Measurements from ENCODE around the gene FGF5. TPM values are rescaled to one million over a fixed set of nuclear protein-coding genes. Genes with fewer than 3 reads are reported as not detected.

Gene FGF5
- total RNA-seq, 1 experiment from 2014 or later = not detected

DNA sequence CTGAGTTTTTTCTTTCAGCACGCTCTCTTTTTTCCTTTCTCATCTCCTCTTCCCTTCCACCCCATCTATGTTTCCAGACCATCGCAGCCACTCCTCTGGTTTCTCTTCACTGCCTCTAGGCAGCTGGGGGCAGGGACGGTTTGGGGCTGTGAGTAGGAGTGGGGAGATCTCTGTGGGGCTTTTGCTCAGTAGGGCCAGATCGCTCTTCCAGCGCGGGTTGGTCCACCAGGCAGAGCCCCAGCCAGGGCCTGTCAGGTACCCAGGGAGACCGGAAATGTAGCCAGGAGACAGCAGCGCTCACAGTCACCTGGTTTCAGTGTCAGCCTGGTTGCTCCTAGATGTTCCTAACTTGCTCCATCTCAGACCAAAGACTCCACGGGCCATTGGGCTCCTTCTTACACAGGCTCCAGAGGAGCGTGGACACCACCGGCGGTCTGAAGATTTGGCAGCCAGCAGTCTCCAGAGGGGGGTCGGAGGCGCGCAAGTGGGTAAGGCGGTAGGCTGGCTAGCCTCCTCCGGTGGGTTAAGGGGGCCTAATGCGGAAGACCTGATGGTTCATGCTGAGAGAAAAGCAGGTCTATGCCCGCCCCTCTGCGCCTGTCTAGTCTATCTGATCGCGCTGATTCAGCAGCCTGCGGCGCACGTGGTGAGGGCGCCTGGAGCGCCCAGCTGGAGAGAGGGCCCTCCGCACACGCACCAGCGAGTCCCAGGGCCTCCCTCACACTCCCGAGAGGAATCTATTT, 1.8 kb downstream of the FGF5 start:
- CTCF ChIA-PET = no interaction called here
- no peak for DNase-seq (ENCODE audit: low read depth, low spot score)

More for the DNA sequence above, 1.8 kb downstream of the FGF5 start:
- Histone ChIP-seq H3K79me2 (ENCODE audit: insufficient read depth, low read length) (no peaks in the 10 kb centered on the region), H3K9me3 (ENCODE audit: control insufficient read depth in 1 of 2, insufficient read depth in 1 of 2, low read depth in 1 of 2, low read length in 2 of 2) (no peaks in the 10 kb centered on the region), H2AFZ (ENCODE audit: low read depth, low read length, poor library complexity, severe bottlenecking) (no peak overlapping the region), H3K4me3 (replicated peaks in 1 of 2; ENCODE audit: low read depth in 1 of 2, low read length in 2 of 2) (no peak overlapping the region), H3K9me2 (ENCODE audit: insufficient read depth) (no peaks in the 10 kb centered on the region), H4K20me1 (ENCODE audit: insufficient read depth) (no peaks in the 10 kb centered on the region; the same call in 1 of the 2 replicates), H3K4me1 (ENCODE audit: control insufficient read depth in 1 of 2, insufficient read depth in 2 of 2, low read length in 2 of 2) (no peaks in the 10 kb centered on the region), H3K4me2 (ENCODE audit: low read length) (no peak overlapping the region), H3K27me3 (ENCODE audit: insufficient read depth, low read length) (peaks cover 47% of the 10 kb centered on the region), H3K9ac (ENCODE audit: low read length) (no peak overlapping the region), H3K36me3 (ENCODE audit: control insufficient read depth in 1 of 2, insufficient read depth in 2 of 2, low read length in 2 of 2) (no peaks in the 10 kb centered on the region), H3K27ac (ENCODE audit: low read depth, low read length) (no peak overlapping the region)
- POLR2A ChIA-PET = no interaction called here
- TF ChIP-seq ZFX (IDR thresholded peaks at IDR 0.05) = no peak
- TF ChIP-seq CEBPB (IDR thresholded peaks at IDR 0.05; ENCODE audit: low read depth) = no peak
- TF ChIP-seq YY1 (IDR thresholded peaks at IDR 0.05; ENCODE audit: extremely low read depth, insufficient replicate concordance, low read depth, low read length) = no peak
- TF ChIP-seq POLR2AphosphoS5 (IDR thresholded peaks at IDR 0.05; ENCODE audit: low read depth, low read length) = no peak
- TF ChIP-seq ZNF274 (IDR thresholded peaks at IDR 0.05; ENCODE audit: low read depth, low read length) = no peak
- TF ChIP-seq, protein P1, sequence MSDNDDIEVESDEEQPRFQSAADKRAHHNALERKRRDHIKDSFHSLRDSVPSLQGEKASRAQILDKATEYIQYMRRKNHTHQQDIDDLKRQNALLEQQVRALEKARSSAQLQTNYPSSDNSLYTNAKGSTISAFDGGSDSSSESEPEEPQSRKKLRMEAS (IDR thresholded peaks at IDR 0.05) = no peak
- TF ChIP-seq, protein P2, sequence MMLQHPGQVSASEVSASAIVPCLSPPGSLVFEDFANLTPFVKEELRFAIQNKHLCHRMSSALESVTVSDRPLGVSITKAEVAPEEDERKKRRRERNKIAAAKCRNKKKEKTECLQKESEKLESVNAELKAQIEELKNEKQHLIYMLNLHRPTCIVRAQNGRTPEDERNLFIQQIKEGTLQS (IDR thresholded peaks at IDR 0.05) = no peak
- no peak for TF ChIP-seq EZH2phosphoT487 (IDR thresholded peaks at IDR 0.05; ENCODE audit: borderline replicate concordance)
- no peak for TF ChIP-seq JUND (IDR thresholded peaks at IDR 0.05)
- TF ChIP-seq, protein P3, sequence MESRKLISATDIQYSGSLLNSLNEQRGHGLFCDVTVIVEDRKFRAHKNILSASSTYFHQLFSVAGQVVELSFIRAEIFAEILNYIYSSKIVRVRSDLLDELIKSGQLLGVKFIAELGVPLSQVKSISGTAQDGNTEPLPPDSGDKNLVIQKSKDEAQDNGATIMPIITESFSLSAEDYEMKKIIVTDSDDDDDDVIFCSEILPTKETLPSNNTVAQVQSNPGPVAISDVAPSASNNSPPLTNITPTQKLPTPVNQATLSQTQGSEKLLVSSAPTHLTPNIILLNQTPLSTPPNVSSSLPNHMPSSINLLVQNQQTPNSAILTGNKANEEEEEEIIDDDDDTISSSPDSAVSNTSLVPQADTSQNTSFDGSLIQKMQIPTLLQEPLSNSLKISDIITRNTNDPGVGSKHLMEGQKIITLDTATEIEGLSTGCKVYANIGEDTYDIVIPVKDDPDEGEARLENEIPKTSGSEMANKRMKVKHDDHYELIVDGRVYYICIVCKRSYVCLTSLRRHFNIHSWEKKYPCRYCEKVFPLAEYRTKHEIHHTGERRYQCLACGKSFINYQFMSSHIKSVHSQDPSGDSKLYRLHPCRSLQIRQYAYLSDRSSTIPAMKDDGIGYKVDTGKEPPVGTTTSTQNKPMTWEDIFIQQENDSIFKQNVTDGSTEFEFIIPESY (IDR thresholded peaks at IDR 0.05; ENCODE audit: extremely low read depth, insufficient replicate concordance, low read length) = no peak
- TF ChIP-seq EZH2 (IDR thresholded peaks at IDR 0.05) = no peak
- no peak for TF ChIP-seq RAD21 (IDR thresholded peaks at IDR 0.05; ENCODE audit: low read depth)
- TF ChIP-seq, protein P4, sequence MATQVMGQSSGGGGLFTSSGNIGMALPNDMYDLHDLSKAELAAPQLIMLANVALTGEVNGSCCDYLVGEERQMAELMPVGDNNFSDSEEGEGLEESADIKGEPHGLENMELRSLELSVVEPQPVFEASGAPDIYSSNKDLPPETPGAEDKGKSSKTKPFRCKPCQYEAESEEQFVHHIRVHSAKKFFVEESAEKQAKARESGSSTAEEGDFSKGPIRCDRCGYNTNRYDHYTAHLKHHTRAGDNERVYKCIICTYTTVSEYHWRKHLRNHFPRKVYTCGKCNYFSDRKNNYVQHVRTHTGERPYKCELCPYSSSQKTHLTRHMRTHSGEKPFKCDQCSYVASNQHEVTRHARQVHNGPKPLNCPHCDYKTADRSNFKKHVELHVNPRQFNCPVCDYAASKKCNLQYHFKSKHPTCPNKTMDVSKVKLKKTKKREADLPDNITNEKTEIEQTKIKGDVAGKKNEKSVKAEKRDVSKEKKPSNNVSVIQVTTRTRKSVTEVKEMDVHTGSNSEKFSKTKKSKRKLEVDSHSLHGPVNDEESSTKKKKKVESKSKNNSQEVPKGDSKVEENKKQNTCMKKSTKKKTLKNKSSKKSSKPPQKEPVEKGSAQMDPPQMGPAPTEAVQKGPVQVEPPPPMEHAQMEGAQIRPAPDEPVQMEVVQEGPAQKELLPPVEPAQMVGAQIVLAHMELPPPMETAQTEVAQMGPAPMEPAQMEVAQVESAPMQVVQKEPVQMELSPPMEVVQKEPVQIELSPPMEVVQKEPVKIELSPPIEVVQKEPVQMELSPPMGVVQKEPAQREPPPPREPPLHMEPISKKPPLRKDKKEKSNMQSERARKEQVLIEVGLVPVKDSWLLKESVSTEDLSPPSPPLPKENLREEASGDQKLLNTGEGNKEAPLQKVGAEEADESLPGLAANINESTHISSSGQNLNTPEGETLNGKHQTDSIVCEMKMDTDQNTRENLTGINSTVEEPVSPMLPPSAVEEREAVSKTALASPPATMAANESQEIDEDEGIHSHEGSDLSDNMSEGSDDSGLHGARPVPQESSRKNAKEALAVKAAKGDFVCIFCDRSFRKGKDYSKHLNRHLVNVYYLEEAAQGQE (IDR thresholded peaks at IDR 0.05; ENCODE audit: low read depth) = no peak
- TF ChIP-seq, protein P5, sequence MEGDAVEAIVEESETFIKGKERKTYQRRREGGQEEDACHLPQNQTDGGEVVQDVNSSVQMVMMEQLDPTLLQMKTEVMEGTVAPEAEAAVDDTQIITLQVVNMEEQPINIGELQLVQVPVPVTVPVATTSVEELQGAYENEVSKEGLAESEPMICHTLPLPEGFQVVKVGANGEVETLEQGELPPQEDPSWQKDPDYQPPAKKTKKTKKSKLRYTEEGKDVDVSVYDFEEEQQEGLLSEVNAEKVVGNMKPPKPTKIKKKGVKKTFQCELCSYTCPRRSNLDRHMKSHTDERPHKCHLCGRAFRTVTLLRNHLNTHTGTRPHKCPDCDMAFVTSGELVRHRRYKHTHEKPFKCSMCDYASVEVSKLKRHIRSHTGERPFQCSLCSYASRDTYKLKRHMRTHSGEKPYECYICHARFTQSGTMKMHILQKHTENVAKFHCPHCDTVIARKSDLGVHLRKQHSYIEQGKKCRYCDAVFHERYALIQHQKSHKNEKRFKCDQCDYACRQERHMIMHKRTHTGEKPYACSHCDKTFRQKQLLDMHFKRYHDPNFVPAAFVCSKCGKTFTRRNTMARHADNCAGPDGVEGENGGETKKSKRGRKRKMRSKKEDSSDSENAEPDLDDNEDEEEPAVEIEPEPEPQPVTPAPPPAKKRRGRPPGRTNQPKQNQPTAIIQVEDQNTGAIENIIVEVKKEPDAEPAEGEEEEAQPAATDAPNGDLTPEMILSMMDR (IDR thresholded peaks at IDR 0.05 in 2 of 3, conservative IDR thresholded peaks at IDR 0.05 in 1 of 3; ENCODE audit: borderline replicate concordance in 1 of 3, insufficient read depth in 1 of 3, low read depth in 2 of 3, low read length in 2 of 3) = no peak
- no peak for TF ChIP-seq SIN3A (IDR thresholded peaks at IDR 0.05; ENCODE audit: low read depth)
- no peak for TF ChIP-seq CBX3 (IDR thresholded peaks at IDR 0.05; ENCODE audit: low read depth)
- no peak for ATAC-seq
- RAD21 ChIA-PET (ENCODE audit: low non-redundant PET in 1 of 2, low total read pairs in 2 of 2, uncharacterized antibody in 2 of 2, unreplicated experiment in 2 of 2) = no interaction called here
- no TSS peak for BruUV-seq (replicated peaks)
- intact Hi-C loops (cut with micrococcal nuclease) = no loop called here
